Stomach (tissue), 9 donors: ENCODE measurements around the gene GPR153. TPM values are rescaled to one million over a fixed set of nuclear protein-coding genes. Genes with fewer than 3 reads are reported as not detected.

ENCODE experiments used
- DNase-seq, 2 donors: peaks; one replicate each; pipeline versions ENCODE4 v3.0.0 to v3.0.0-alpha.2; 2013 to 2019
- H3K27ac ChIP-seq, 5 donors: fragments of 200-600 bp in 4 of 5; sonication (generic) in 4 of 5; one replicate each; pipeline ENCODE4 v1.5.1; 2013 to 2019; ENCODE audit warnings: mild to moderate bottlenecking in 1 of 5, moderate library complexity in 1 of 5
- H3K27me3 ChIP-seq, 3 donors: fragments of 200-600 bp; sonication (generic); one replicate each; pipeline ENCODE4 v1.5.1; 2017 to 2019; ENCODE audit warnings: mixed run types in 1 of 3
- H3K36me3 ChIP-seq, 4 donors: fragments of 200-600 bp; sonication (generic); 1 replicate in 3 of 4; 2 replicates in 1 of 4; pipeline ENCODE4 v1.5.1; 2016 to 2019
- H3K4me1 ChIP-seq, 4 donors: fragments of 200-600 bp; sonication (generic); one replicate each; pipeline ENCODE4 v1.5.1; 2016 to 2019
- H3K4me3 ChIP-seq, 4 donors: fragments of 200-600 bp; sonication (generic) in 3 of 4; one replicate each; pipeline ENCODE4 v1.5.1; 2016 to 2019; ENCODE audit warnings: mild to moderate bottlenecking in 1 of 4
- H3K9me3 ChIP-seq, 4 donors: fragments of 200-600 bp; sonication (generic); one replicate each; pipeline ENCODE4 v1.5.1; 2016 to 2019
- EP300 ChIP-seq: sonication (generic); formaldehyde crosslinking; IDR thresholded peaks from one replicate; pipeline ENCODE4 v1.6.1; 2017; ENCODE audit warnings: antibody characterized with exemption
- POLR2A ChIP-seq, 4 donors: fragments of 450-650 bp; IDR thresholded peaks; one replicate each; pipeline ENCODE4 v1.6.1; 2016; ENCODE audit warnings: antibody characterized with exemption in 4 of 4, control low read depth in 2 of 4, mild to moderate bottlenecking in 1 of 4, moderate library complexity in 1 of 4
- POLR2AphosphoS5 ChIP-seq, 3 donors: sonication (generic); formaldehyde crosslinking; IDR thresholded peaks; one replicate each; pipeline ENCODE4 v1.6.1; 2016; ENCODE audit warnings: antibody characterized with exemption in 3 of 3
- WGBS, 5 donors: extraction: QIAGEN DNeasy Blood & Tissue Kit in 3 of 5; methylation state at CpG; one replicate each; pipeline versions ENCODE4 v1.1.5 to v1.1.7; 2013 to 2018; 5-methylcytosine and 5-hydroxymethylcytosine counted together
- intact Hi-C: fragments of 100-400 bp; cut with DNase I; formaldehyde crosslinking; loops from one replicate; pipeline ENCODE4 v1.15.1; 2023; ENCODE audit warnings: low total_unique reads
- polyA plus RNA-seq, 3 donors: library from polyadenylated mRNA; stranded (reverse); fragments of 200-250 nt; gene quantifications; one replicate each; pipeline ENCODE4 v1.2.3, GENCODE V29; 2013
- total RNA-seq, 5 donors: library from RNA; depleted of rRNA; stranded (reverse); fragments of >200 nt; gene quantifications; one replicate each; pipeline versions ENCODE4 v1.1.0 to v1.2.3, GENCODE V29; 2014 to 2016
- TF ChIP-seq, protein P1 (sequence below), 7 experiments: fragments of 450-650 bp in 4 of 7; fragments of 200-600 bp in 3 of 7; sonication (generic) in 3 of 7; IDR thresholded peaks; one replicate each; pipeline ENCODE4 v1.5.1; 2016 to 2019; ENCODE audit warnings: antibody characterized with exemption in 7 of 7, control low read depth in 2 of 7, mild to moderate bottlenecking in 1 of 7
- donor health status: healthy with polysubstance abuse.
- donor health status: Bipolar disorder and iron deficiency.
- donor health status: healthy.

The GPR153 gene
- total and polyA plus RNA-seq, 8 donors = 1.8 to 63.1 (median 2.8) TPM

DNA sequence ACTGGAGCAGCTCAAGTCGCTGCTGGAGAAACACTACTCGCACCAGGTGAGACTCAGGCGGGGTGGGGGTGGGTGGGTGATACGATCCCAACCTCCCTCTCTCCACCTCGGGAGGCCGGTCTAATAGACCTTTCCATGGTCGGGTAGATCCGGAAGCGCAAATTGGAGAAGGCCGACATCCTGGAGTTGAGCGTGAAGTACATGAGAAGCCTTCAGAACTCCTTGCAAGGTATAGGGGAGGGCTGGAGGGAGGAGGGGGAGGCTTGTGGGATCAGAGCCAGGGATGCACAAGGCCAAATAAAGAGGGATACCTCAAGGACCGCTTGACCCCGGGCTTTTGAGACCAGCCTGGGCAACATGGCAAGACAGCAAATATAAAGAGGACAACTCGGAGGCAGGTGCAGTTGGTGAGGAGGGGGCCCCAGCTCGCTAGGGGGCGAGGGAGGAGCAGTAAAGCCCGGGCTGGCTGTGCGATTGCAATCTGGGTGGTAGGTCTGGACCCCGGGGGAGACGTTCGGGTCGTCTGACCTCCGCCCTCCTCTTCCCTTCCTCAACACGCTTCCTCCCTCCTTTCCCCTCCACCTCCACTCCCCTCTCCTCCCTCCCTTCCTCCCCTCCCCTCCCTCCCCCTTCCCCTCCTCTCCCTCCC is 16.4 kb downstream of the GPR153 start:
- Histone ChIP-seq H3K36me3 (no peaks in the 10 kb centered on the region), H3K4me1 (peaks cover 35 to 53% (median 50%) of the 10 kb centered on the region in 4 donors), H3K27me3 (peaks cover 22 to 100% (median 86%) of the 10 kb centered on the region in 3 donors), H3K4me3 (no peak overlapping the region), H3K27ac (no peak overlapping the region), H3K9me3 (no peaks in the 10 kb centered on the region)
- WGBS, 5 donors = 4 to 6% (median 4%) methylated on average over 23 to 24 of the region's 24 CpGs
- intact Hi-C loops = loop anchor here (5.0 to 10.0 kb wide), 3 partner anchors 98 to 190 kb away; no protein-coding TSS in a partner anchor
- TF ChIP-seq POLR2A (IDR thresholded peaks at IDR 0.05) (no peak), POLR2AphosphoS5 (IDR thresholded peaks at IDR 0.05) (no peak), EP300 (no peak)
- TF ChIP-seq, protein P1, sequence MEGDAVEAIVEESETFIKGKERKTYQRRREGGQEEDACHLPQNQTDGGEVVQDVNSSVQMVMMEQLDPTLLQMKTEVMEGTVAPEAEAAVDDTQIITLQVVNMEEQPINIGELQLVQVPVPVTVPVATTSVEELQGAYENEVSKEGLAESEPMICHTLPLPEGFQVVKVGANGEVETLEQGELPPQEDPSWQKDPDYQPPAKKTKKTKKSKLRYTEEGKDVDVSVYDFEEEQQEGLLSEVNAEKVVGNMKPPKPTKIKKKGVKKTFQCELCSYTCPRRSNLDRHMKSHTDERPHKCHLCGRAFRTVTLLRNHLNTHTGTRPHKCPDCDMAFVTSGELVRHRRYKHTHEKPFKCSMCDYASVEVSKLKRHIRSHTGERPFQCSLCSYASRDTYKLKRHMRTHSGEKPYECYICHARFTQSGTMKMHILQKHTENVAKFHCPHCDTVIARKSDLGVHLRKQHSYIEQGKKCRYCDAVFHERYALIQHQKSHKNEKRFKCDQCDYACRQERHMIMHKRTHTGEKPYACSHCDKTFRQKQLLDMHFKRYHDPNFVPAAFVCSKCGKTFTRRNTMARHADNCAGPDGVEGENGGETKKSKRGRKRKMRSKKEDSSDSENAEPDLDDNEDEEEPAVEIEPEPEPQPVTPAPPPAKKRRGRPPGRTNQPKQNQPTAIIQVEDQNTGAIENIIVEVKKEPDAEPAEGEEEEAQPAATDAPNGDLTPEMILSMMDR (IDR thresholded peaks at IDR 0.05) = no peak
- DNase-seq = no peak

DNA sequence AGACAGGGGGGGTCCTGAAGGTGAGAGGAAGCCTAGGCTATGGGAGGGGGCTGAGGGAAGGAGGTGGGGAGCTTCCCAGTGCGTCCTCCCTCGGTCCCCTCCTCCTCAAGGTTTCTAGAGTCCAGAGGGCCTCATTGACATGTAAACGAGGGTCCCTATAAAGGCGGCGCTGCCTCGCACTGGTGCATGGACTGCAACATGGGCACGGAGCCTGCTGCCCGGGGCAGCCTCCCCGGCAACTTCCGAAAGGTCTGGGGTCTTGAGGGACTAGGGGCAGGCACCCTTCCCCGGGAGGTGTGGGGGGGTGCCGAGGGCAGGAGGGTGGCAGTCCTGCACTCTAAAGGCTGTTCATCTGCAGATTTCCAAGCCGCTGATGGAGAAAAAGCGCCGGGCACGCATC is 16.9 kb downstream of the GPR153 start, which contains the start of gene HES3:
HES3 (plus strand) TSS at position 187 of the 400 bp plus-strand sequence; CDS start at position 374, 187 bp downstream.
- Histone ChIP-seq H3K4me1 (peaks cover 31 to 49% (median 47%) of the 10 kb centered on the region in 4 donors), H3K27me3 (peaks cover 22 to 100% (median 84%) of the 10 kb centered on the region in 3 donors), H3K36me3 (no peaks in the 10 kb centered on the region), H3K9me3 (no peaks in the 10 kb centered on the region), H3K27ac (no peak within 1 kb of the TSS), H3K4me3 (no peak within 1 kb of the TSS)
- TF ChIP-seq, protein P1 (IDR thresholded peaks at IDR 0.05) = no peak
- TF ChIP-seq EP300 = no peak
- 6 to 11% (median 6%) methylated on average over 8 to 16 of the region's 16 CpGs for WGBS, 5 donors
- intact Hi-C loops = loop anchor here (10.0 kb wide), 2 partner anchors 161 to 189 kb away; no protein-coding TSS in a partner anchor
- no peak for DNase-seq

DNA sequence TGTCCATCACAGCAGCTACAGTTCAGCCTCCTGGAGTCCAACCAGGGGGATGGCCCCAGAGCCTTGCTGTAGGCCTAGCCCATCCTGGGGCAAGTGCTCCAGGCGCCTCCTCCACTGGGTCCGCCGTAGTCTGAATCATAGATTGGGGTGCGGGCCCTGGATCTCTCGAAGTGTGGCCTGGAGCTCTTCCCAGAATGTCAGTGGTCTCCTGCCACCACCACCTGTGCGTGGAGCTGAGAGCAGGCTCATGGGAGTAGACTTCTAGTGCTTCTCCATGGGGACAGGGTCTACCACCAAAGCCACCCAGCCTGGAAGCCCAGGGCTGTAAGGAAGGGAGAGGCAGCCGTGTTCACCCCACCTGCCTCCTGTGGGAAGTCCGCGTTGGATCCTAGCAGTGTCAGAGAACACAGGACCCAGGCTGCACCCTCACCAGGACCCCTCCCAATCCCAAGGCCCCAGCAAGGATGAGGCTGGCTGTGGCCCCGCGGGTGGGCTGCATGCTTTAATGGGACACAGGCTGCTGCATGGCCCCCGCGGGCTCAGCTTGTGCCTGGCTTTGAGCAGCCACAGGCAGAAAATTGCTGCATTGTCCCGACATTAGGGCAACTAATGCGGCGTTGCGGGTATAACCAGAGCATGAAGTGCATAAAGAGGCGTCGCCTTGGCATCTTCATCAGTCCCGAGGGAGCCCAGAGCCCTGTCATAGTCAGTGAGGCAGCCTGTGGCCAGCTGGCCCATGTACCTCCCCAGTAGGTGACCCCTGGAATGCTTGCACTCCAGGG is 17.7 kb downstream of the GPR153 start:
- WGBS, 5 donors = 19 to 56% (median 27%) methylated on average over 3 to 20 of the region's 20 CpGs
- no peaks in the 10 kb centered on the region for H3K36me3 ChIP-seq
- TF ChIP-seq POLR2A (IDR thresholded peaks at IDR 0.05) (no peak), EP300 (no peak), POLR2AphosphoS5 (IDR thresholded peaks at IDR 0.05) (no peak)
- TF ChIP-seq, protein P1 (IDR thresholded peaks at IDR 0.05) = no peak
- H3K4me3 ChIP-seq = no peak overlapping the region
- DNase-seq = no peak
- peaks cover 28 to 46% (median 41%) of the 10 kb centered on the region in 4 donors for H3K4me1 ChIP-seq
- peaks cover 22 to 100% (median 76%) of the 10 kb centered on the region in 3 donors for H3K27me3 ChIP-seq
- H3K9me3 ChIP-seq = no peaks in the 10 kb centered on the region
- no peak overlapping the region for H3K27ac ChIP-seq
- intact Hi-C loops = loop anchor here (10.0 kb wide), 2 partner anchors 162 to 188 kb away; no protein-coding TSS in a partner anchor
